D341Med (cell line): ENCODE measurements around the gene GRM4.
A peak's percentile ranks its signal among the peaks of the same experiment; 100 is the strongest.

ENCODE experiments used
- DNase-seq: peaks from one replicate; pipeline ENCODE4 v3.0.0; 2012; ENCODE audit warnings: low spot score

Gene GRM4

GRCh38 chr6:33993653-33994471, 152.0 kb downstream of the GRM4 start:
- DNase-seq = peak; percentile 20

- no peak for DNase-seq
Observed at GRCh38 chr6:33993091-33993490, 152.8 kb downstream of the GRM4 start.

GRCh38 chr6:33992191-33992590, 153.7 kb downstream of the GRM4 start:
- DNase-seq = no peak

GRCh38 chr6:33991610-33992009, 154.3 kb downstream of the GRM4 start:
- DNase-seq = no peak

- peak; percentile 25 for DNase-seq
Observed at GRCh38 chr6:33990061-33990541, 155.8 kb downstream of the GRM4 start.

- DNase-seq = peak; percentile 20
Observed at GRCh38 chr6:33989016-33989854, 156.7 kb downstream of the GRM4 start.

- DNase-seq = peak; percentile 35
Observed at GRCh38 chr6:33988121-33989015, 157.5 kb downstream of the GRM4 start.

- peak; percentile 21 for DNase-seq
Observed at GRCh38 chr6:33987531-33988021, 158.3 kb downstream of the GRM4 start.

- no peak for DNase-seq
Observed at GRCh38 chr6:33985947-33986346, 159.9 kb downstream of the GRM4 start.

GRCh38 chr6:33985313-33985751, 160.6 kb downstream of the GRM4 start:
- no peak for DNase-seq

- peak; percentile 27 for DNase-seq
Observed at GRCh38 chr6:33984466-33985312, 161.2 kb downstream of the GRM4 start.

- DNase-seq = no peak
Observed at GRCh38 chr6:33983721-33984465, 162.0 kb downstream of the GRM4 start.

GRCh38 chr6:33983109-33983716, 162.7 kb downstream of the GRM4 start:
- peak; percentile 28 for DNase-seq

- DNase-seq = no peak
Observed at GRCh38 chr6:33981861-33982260, 164.0 kb downstream of the GRM4 start.

GRCh38 chr6:33981421-33981820, 164.5 kb downstream of the GRM4 start:
- no peak for DNase-seq

- DNase-seq = peak; percentile 29
Observed at GRCh38 chr6:33980176-33981175, 165.4 kb downstream of the GRM4 start.

- peak; percentile 6 for DNase-seq
Observed at GRCh38 chr6:33979750-33980149, 166.1 kb downstream of the GRM4 start.
